CD4-positive, alpha-beta memory T cell (primary cell): ENCODE results near the gene ADGRD1. TPM values are rescaled to one million over a fixed set of nuclear protein-coding genes. Genes with fewer than 3 reads are reported as not detected.

Experiments
- CTCF ChIA-PET: fragments of 350-600 bp; sonication (Branson Sonifier 250); formaldehyde crosslinking; loops from one replicate; lab custom pipeline; 2021; ENCODE audit warnings: inconsistent platforms; ENCODE audit not compliant: partially characterized antibody; lab: Charles Lee
- POLR2A ChIA-PET: fragments of 350-600 bp; sonication (Branson Sonifier 250); formaldehyde crosslinking; loops from one replicate; lab custom pipeline; 2021; ENCODE audit not compliant: partially characterized antibody; lab: Charles Lee
- DNase-seq, 5 donors: peaks; one replicate each; pipeline versions ENCODE4 v3.0.0 to v3.0.0-alpha.2; 2020 to 2022; ENCODE audit warnings: mixed read lengths in 1 of 5
- H3K27ac ChIP-seq: one replicate; pipeline ENCODE4 v1.7.0; 2013; ENCODE audit warnings: low read depth, low read length
- H3K27me3 ChIP-seq: 2 replicates; pipeline ENCODE4 v1.7.0; 2013; ENCODE audit warnings: mild to moderate bottlenecking, low read length, moderate library complexity; ENCODE audit not compliant: insufficient read depth
- H3K36me3 ChIP-seq: 2 replicates; pipeline ENCODE4 v1.7.0; 2013; ENCODE audit warnings: mild to moderate bottlenecking, low read length, moderate library complexity; ENCODE audit not compliant: insufficient read depth
- H3K4me1 ChIP-seq: 2 replicates; pipeline ENCODE4 v1.7.0; 2013; ENCODE audit warnings: mild to moderate bottlenecking, low read length, moderate library complexity; ENCODE audit not compliant: insufficient read depth
- H3K4me3 ChIP-seq, 2 donors: one replicate each; pipeline ENCODE4 v1.7.0; 2013; ENCODE audit warnings: low read length in 2 of 2, mild to moderate bottlenecking in 1 of 2
- H3K9me3 ChIP-seq, 2 donors: one replicate each; pipeline ENCODE4 v1.7.0; 2013; ENCODE audit warnings: low read length in 2 of 2, control low read depth in 1 of 2; ENCODE audit not compliant: control insufficient read depth in 1 of 2
- H3K27ac Mint-ChIP-seq, 7 donors: one replicate each; pipeline ENCODE4 v1.8.0; 2020 to 2021; ENCODE audit warnings: mixed read lengths in 7 of 7, mild to moderate bottlenecking in 6 of 7, inconsistent platforms in 3 of 7, moderate library complexity in 3 of 7
- H3K27me3 Mint-ChIP-seq, 2 donors: one replicate each; pipeline ENCODE4 v1.8.0; 2020 to 2021; ENCODE audit warnings: mixed read lengths in 2 of 2
- H3K36me3 Mint-ChIP-seq, 2 donors: one replicate each; pipeline ENCODE4 v1.8.0; 2020 to 2021; ENCODE audit warnings: mixed read lengths in 2 of 2, inconsistent platforms in 1 of 2, mild to moderate bottlenecking in 1 of 2
- H3K4me1 Mint-ChIP-seq, 4 donors: one replicate each; pipeline ENCODE4 v1.8.0; 2020 to 2021; ENCODE audit warnings: mixed read lengths in 4 of 4, mild to moderate bottlenecking in 1 of 4
- H3K4me3 Mint-ChIP-seq, 8 donors: one replicate each; pipeline ENCODE4 v1.8.0; 2020 to 2021; ENCODE audit warnings: mixed read lengths in 8 of 8, mild to moderate bottlenecking in 7 of 8, moderate library complexity in 6 of 8, inconsistent platforms in 3 of 8
- H3K9me3 Mint-ChIP-seq, 8 donors: one replicate each; pipeline ENCODE4 v1.8.0; 2020 to 2021; ENCODE audit warnings: mixed read lengths in 8 of 8, mild to moderate bottlenecking in 5 of 8, inconsistent platforms in 3 of 8, moderate library complexity in 1 of 8
- intact Hi-C: fragments of 100-400 bp; cut with micrococcal nuclease; formaldehyde crosslinking; loops from one replicate; pipeline ENCODE4 v1.15.1; 2023
- polyA plus RNA-seq, 2 donors: library from polyadenylated mRNA; unstranded; fragments of 300-500 nt; fragmentation: Illumina TruSeq; gene quantifications; one replicate each; pipeline ENCODE4 v1.2.3, GENCODE V29; 2021
- total RNA-seq, 2 experiments: library from RNA; stranded (reverse); gene quantifications; one replicate each; pipeline ENCODE4 v1.2.3, GENCODE V29; 2021

ADGRD1 gene
- total and polyA plus RNA-seq, 4 experiments from 2014 or later = not detected

DNA sequence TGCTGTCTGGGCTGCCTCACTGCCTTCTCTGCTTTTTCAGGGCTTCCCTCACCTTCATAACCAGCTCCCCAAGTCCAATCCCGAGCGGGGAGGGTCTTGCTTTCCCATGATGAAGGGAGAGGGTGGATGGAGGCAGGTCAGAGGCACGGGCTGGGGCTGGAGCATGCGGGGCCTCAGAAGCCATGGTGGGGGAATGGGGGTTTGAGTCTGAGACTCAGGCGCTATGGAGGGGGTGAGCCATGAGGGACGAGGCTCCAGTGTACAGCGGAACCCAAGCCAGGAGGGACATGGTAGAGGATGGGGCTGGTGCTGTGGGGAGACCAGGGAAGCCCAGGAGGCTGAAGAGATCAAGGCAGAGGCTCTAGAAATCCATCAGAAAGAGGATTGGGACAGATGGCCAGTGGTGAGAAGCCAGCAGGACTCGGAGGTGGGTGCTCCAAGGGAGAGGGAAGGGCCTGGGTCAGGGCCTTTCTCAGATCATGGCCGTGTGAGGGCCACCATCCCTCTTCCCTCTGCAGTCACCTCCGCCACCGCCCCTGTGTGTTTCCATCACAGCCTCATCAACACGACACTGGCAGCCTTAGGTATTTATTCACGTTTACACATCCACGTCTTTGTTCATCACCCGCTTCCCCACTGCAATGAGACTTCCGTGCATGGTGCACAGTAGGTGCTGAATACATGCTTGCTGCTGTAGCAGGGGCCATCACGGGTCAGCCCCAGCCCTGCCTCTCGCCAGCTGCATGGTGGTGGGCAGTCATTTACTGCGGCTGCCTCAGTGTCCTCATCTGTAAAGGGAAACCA is 144.7 kb downstream of the ADGRD1 start:
- H3K27ac ChIP-seq = no peak overlapping the region
- POLR2A ChIA-PET = no interaction called here
- H3K9me3 ChIP-seq = no peaks in the 10 kb centered on the region

DNA sequence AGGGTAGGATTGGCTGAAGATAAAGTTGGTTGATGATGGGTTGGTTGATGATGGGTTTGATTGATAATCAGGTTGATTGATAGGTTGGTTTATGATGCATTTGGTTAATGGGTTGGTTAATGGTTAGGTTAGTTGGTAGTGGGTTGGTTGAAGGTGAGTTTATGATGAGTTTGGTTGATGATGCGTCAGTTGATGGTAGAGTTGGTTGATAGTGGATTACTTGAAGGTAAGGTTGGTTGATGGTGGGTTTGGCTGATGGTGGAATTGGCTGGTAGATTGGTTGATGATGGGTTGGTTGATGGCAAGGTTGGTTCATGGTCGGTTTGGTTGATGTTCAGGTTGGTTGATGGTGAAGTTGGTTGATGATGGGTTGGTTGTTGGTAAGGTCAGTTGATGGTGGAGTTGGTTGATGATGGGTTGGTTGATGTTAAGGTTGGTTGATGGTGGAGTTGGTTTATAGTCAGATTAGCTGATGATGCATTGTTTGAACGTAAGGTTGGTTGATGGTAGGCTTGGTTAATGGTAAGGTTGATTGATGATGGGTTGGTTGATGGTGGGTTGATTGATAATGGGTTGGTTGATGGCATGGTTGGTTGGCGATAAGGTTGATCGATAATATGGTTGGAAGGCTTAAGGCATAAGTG is 146.4 kb downstream of the ADGRD1 start:
- H3K27ac Mint-ChIP-seq = no peak overlapping the region

More for the DNA sequence above, 144.7 kb downstream of the ADGRD1 start:
- peaks cover 0 to 2% (median 0%) of the 10 kb centered on the region in 8 donors for H3K9me3 Mint-ChIP-seq
- peaks cover 0 to 4% (median 0%) of the 10 kb centered on the region in 4 donors for H3K4me1 Mint-ChIP-seq
- H3K27ac Mint-ChIP-seq = no peak overlapping the region
- Histone ChIP-seq H3K4me3 (no peak overlapping the region), H3K27me3 (no peaks in the 10 kb centered on the region), H3K4me1 (no peaks in the 10 kb centered on the region), H3K36me3 (no peaks in the 10 kb centered on the region)
- CTCF ChIA-PET = no interaction called here
- no peak overlapping the region for H3K4me3 Mint-ChIP-seq
- intact Hi-C loops = no loop called here
- peak in 1 of 5 donors; percentile 3 for DNase-seq
- no peaks in the 10 kb centered on the region for H3K27me3 Mint-ChIP-seq
- no peaks in the 10 kb centered on the region for H3K36me3 Mint-ChIP-seq

DNA sequence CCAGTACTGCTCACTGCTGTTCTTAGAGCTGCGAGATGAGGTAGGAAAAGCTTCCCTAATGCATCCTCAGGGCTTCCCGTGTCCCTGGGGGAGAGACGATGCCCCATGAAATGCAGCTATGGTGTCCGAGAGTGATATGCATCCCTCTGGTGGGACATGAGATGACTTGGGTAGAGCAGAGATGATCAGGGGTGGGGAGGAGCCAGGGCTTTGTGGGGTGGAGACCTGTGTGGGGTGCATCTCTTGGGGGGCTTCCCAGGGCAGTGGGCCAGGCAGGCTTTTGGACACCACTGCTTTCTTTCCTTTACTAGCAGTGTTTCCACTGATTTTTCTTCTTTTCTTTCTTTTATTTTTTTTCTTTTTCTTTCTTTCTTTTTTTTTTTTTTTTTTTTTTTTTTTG is 147.3 kb downstream of the ADGRD1 start:
- peaks cover 0 to 2% of the 10 kb centered on the region in 2 donors for H3K27me3 Mint-ChIP-seq
- H3K27me3 ChIP-seq = no peaks in the 10 kb centered on the region
- no peaks in the 10 kb centered on the region for H3K36me3 Mint-ChIP-seq
- H3K36me3 ChIP-seq = no peaks in the 10 kb centered on the region
- ChIA-PET POLR2A (no interaction called here), CTCF (no interaction called here)
- H3K4me1 Mint-ChIP-seq = peaks cover 5 to 14% (median 8%) of the 10 kb centered on the region in 4 donors
- peaks cover 18% of the 10 kb centered on the region for H3K4me1 ChIP-seq
- H3K27ac Mint-ChIP-seq = no peak overlapping the region
- H3K9me3 Mint-ChIP-seq = peaks cover 0 to 2% (median 0%) of the 10 kb centered on the region in 8 donors
- H3K4me3 ChIP-seq = no peak overlapping the region
- no peak overlapping the region for H3K27ac ChIP-seq
- intact Hi-C loops = loop anchor here (10.0 kb wide), 1 partner anchor 894 kb away; no protein-coding TSS in a partner anchor
- no peaks in the 10 kb centered on the region for H3K9me3 ChIP-seq
- H3K4me3 Mint-ChIP-seq = no peak overlapping the region
- DNase-seq = no peak

More for the DNA sequence above, 146.4 kb downstream of the ADGRD1 start:
- H3K27me3 Mint-ChIP-seq = no peaks in the 10 kb centered on the region
- Histone ChIP-seq H3K4me1 (peaks cover 9% of the 10 kb centered on the region), H3K27me3 (no peaks in the 10 kb centered on the region), H3K4me3 (no peak overlapping the region), H3K9me3 (no peaks in the 10 kb centered on the region), H3K27ac (no peak overlapping the region), H3K36me3 (no peaks in the 10 kb centered on the region)
- no peak for DNase-seq
- intact Hi-C loops = loop anchor here (10.0 kb wide), 1 partner anchor 895 kb away; no protein-coding TSS in a partner anchor
- peaks cover 0 to 6% (median 4%) of the 10 kb centered on the region in 4 donors for H3K4me1 Mint-ChIP-seq
- ChIA-PET CTCF (no interaction called here), POLR2A (no interaction called here)
- H3K4me3 Mint-ChIP-seq = no peak overlapping the region
- no peaks in the 10 kb centered on the region for H3K36me3 Mint-ChIP-seq
- H3K9me3 Mint-ChIP-seq = peaks cover 0 to 2% (median 0%) of the 10 kb centered on the region in 8 donors

DNA sequence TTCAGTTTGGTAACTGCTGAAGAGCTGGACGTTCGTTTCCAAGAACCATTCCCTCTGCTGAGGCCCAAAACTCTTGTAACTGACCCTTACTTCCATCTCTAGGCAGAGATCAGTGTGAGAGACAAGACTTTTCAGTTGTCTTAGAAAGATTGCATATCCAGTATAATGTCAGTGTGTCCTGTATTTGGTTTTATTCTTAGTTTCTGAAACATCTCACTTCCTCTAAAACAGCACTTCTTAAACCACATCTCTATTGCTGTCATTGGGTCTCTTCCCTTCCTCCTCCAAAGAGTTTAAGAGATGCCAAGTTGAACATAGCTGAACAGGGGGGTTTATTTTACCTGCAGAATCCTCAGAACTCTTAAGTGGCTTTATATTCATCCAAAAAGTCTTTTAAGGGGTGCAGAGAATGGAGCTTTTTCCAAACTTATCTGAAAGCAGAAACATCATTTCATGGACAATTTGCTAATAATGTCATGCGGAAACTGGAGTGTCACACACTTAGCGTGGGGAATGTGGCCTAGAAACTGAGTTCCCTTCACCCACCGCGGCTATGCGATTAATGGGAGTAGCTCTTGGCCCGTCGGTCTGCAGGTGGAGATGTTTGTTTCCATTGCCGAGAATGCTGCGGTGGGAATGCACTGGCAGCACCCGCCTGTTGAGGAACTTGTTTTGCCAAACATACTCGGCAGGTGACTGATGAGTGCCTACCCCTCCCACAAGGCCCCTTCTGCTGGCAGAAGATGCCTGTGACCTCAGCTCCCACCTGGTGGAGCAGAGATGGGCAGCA is 148.2 kb downstream of the ADGRD1 start:
- Histone ChIP-seq H3K4me1 (peaks cover 24% of the 10 kb centered on the region), H3K4me3 (no peak overlapping the region), H3K36me3 (no peaks in the 10 kb centered on the region), H3K27me3 (no peaks in the 10 kb centered on the region), H3K9me3 (no peaks in the 10 kb centered on the region), H3K27ac (no peak overlapping the region)
- Mint-ChIP-seq H3K9me3 (peaks cover 0 to 2% (median 0%) of the 10 kb centered on the region in 8 donors), H3K27me3 (peaks cover 0 to 2% of the 10 kb centered on the region in 2 donors), H3K27ac (no peak overlapping the region), H3K4me1 (peaks cover 7 to 18% (median 10%) of the 10 kb centered on the region in 4 donors), H3K4me3 (no peak overlapping the region), H3K36me3 (no peaks in the 10 kb centered on the region)
- no peak for DNase-seq
- POLR2A ChIA-PET = no interaction called here
- CTCF ChIA-PET = interaction anchor here (1.3 kb wide), 1 partner anchor 275 kb away, joined by 3 read pairs; no protein-coding TSS in a partner anchor
- intact Hi-C loops = loop anchor here (10.0 kb wide), 1 partner anchor 893 kb away; no protein-coding TSS in a partner anchor

DNA sequence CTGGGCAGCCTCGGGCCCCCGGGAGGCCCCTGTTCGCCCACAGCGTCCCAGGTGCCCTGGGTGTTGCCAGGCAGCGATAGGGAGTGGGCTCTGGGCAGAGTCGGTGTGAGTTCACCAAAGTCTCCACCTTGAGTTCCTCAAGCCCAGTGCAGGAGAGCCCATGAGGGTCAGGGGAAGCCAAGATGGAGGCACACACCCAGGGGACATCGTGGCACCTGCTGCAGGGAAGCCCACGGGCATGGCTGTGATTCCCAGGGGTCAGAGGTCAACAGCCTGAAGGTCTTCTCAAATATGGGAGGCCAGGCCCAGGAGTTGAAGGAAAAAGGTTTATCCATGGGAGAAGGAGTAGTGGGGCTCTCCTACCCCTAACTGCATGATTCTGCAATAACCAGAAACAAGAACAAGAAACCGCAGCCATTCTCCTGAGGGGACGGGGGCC is 148.8 kb downstream of the ADGRD1 start:
- DNase-seq = peak in 1 of 5 donors; percentile 3
- peaks cover 24% of the 10 kb centered on the region for H3K4me1 ChIP-seq
- ChIA-PET POLR2A (no interaction called here), CTCF (interaction anchor here (1.3 to 1.5 kb wide), 2 partner anchors 276 to 728 kb away, joined by 3 to 6 read pairs; no protein-coding TSS in a partner anchor)
- H3K27ac ChIP-seq = no peak overlapping the region
- intact Hi-C loops = loop anchor here (10.0 kb wide), 1 partner anchor 892 kb away; no protein-coding TSS in a partner anchor
- H3K4me3 ChIP-seq = no peak overlapping the region
- Mint-ChIP-seq H3K4me1 (peaks cover 7 to 18% (median 10%) of the 10 kb centered on the region in 4 donors), H3K4me3 (no peak overlapping the region), H3K27me3 (peaks cover 0 to 2% of the 10 kb centered on the region in 2 donors), H3K36me3 (no peaks in the 10 kb centered on the region), H3K27ac (no peak overlapping the region), H3K9me3 (peaks cover 0 to 2% (median 0%) of the 10 kb centered on the region in 8 donors)
- no peaks in the 10 kb centered on the region for H3K9me3 ChIP-seq
- H3K27me3 ChIP-seq = no peaks in the 10 kb centered on the region
- no peaks in the 10 kb centered on the region for H3K36me3 ChIP-seq

DNA sequence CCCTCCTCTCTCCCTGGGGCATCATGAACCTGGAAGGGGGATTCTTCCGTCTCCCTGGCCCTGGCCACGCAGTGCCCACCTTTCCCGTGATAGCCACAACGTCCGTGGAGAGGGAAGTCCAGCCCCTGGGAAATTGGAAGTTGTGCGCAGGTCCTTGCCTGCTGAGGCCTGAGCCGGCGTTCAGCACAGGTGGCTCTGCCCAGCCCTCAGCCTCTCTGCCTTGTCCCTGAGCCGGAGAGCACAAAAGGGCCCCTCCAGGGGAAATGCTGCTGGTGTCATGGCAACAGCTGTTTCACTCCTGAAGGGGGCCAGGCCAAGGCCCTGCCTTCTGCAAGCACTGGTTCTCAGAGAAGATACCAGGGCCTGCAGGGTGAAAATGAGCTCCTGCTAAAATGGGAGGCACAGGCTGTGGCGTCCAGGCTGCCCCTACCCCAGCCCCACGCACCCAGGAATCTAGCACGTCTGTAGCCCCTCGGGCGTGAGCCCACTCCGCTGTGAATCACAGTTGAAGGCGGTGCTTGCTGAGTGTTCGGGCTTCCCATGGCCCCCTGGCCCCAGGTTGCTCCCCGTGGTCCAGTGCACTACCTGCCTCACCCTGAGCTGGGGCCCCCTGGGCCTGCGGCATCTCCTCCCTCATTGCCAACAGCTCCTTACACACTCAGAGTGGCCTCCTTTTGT is 149.4 kb downstream of the ADGRD1 start:
- ChIA-PET POLR2A (no interaction called here), CTCF (interaction anchor here (1.3 to 4.3 kb wide), 8 partner anchors 10 to 1311 kb away, joined by 3 to 55 read pairs (median 6); no protein-coding TSS in a partner anchor)
- intact Hi-C loops = loop anchor here (10.0 kb wide), 1 partner anchor 892 kb away; no protein-coding TSS in a partner anchor
- Histone ChIP-seq H3K27me3 (no peaks in the 10 kb centered on the region), H3K27ac (no peak overlapping the region), H3K4me1 (peaks cover 24% of the 10 kb centered on the region), H3K9me3 (no peaks in the 10 kb centered on the region), H3K36me3 (no peaks in the 10 kb centered on the region), H3K4me3 (no peak overlapping the region)
- peaks cover 0 to 2% (median 0%) of the 10 kb centered on the region in 8 donors for H3K9me3 Mint-ChIP-seq
- no peak overlapping the region for H3K4me3 Mint-ChIP-seq
- H3K27ac Mint-ChIP-seq = no peak overlapping the region
- H3K36me3 Mint-ChIP-seq = no peaks in the 10 kb centered on the region
- H3K27me3 Mint-ChIP-seq = peaks cover 0 to 2% of the 10 kb centered on the region in 2 donors
- H3K4me1 Mint-ChIP-seq = peaks cover 7 to 18% (median 10%) of the 10 kb centered on the region in 4 donors
- peak in 1 of 5 donors; percentile 25 for DNase-seq
